Smooth muscle cell of the brain vasculature (primary cell): ENCODE measurements around the gene BIN1.

Source experiments
- DNase-seq: peaks from one replicate; pipeline ENCODE4 v3.0.0-alpha.2; 2012; ENCODE audit warnings: low read depth, low spot score

Gene BIN1

GRCh38 chr2:127106991-127107621 lies at the start of gene BIN1:
Gene BIN1, minus strand, starts transcription at chr2:127107154. Its CDS starts 211 bp downstream, at chr2:127106943.
- peak; percentile 67 for DNase-seq

GRCh38 chr2:127155947-127156346 lies 49.0 kb upstream of the BIN1 start:
- DNase-seq = no peak

- DNase-seq = no peak
Measured at GRCh38 chr2:127155028-127155581, 48.2 kb upstream of the BIN1 start.

GRCh38 chr2:127154396-127154795 lies 47.4 kb upstream of the BIN1 start:
- no peak for DNase-seq

GRCh38 chr2:127153691-127154158 lies 46.8 kb upstream of the BIN1 start:
- no peak for DNase-seq

GRCh38 chr2:127150996-127151395 lies 44.0 kb upstream of the BIN1 start:
- no peak for DNase-seq

GRCh38 chr2:127149384-127149783 lies 42.4 kb upstream of the BIN1 start:
- DNase-seq = peak; percentile 35

- no peak for DNase-seq
Measured at GRCh38 chr2:127146820-127147502, 40.0 kb upstream of the BIN1 start.

GRCh38 chr2:127146071-127146725 lies 39.2 kb upstream of the BIN1 start:
- DNase-seq = no peak

GRCh38 chr2:127145280-127145895 lies 38.4 kb upstream of the BIN1 start:
- DNase-seq = no peak

- peak; percentile 43 for DNase-seq
Measured at GRCh38 chr2:127143841-127144782, 37.2 kb upstream of the BIN1 start.

- no peak for DNase-seq
Measured at GRCh38 chr2:127142663-127143630, 36.0 kb upstream of the BIN1 start.

GRCh38 chr2:127140538-127140937 lies 33.6 kb upstream of the BIN1 start:
- no peak for DNase-seq

GRCh38 chr2:127139766-127140165 lies 32.8 kb upstream of the BIN1 start:
- DNase-seq = no peak

GRCh38 chr2:127138281-127138680 lies 31.3 kb upstream of the BIN1 start:
- no peak for DNase-seq

GRCh38 chr2:127137741-127138140 lies 30.8 kb upstream of the BIN1 start:
- DNase-seq = no peak

GRCh38 chr2:127137225-127137624 lies 30.3 kb upstream of the BIN1 start:
- no peak for DNase-seq

GRCh38 chr2:127134833-127135830 lies 28.2 kb upstream of the BIN1 start:
- DNase-seq = no peak
